Measurements from ENCODE around the gene ACBD4. TPM values are rescaled to one million over a fixed set of nuclear protein-coding genes. Genes with fewer than 3 reads are reported as not detected.

ACBD4 gene
- total and polyA plus RNA-seq, 2 of the 13 experiments (the other 11 are each of a cell fraction or from before 2014, with no cell fraction given), result 16.1 to 26.9 TPM

- TF ChIP-seq IRF9 (CRISPR knock-in tag; IDR thresholded peaks at IDR 0.05; ENCODE audit: borderline replicate concordance), result peak; percentile 75
- TF ChIP-seq POGK (CRISPR knock-in tag; conservative IDR thresholded peaks at IDR 0.05), result no peak; the same call in 1 of the 2 replicates
- TF ChIP-seq SUZ12 (IDR thresholded peaks at IDR 0.05; ENCODE audit: low read depth, low read length), result no peak
- TF ChIP-seq SP1 (IDR thresholded peaks at IDR 0.05), result no peak
- TF ChIP-seq SP1 (CRISPR knock-in tag; IDR thresholded peaks at IDR 0.05), result no peak
- no peak for TF ChIP-seq ZNF737 (CRISPR knock-in tag; IDR thresholded peaks at IDR 0.05; ENCODE audit: borderline replicate concordance)
- no peak for TF ChIP-seq ZBTB25 (CRISPR knock-in tag; IDR thresholded peaks at IDR 0.05)
- TF ChIP-seq, protein P1, sequence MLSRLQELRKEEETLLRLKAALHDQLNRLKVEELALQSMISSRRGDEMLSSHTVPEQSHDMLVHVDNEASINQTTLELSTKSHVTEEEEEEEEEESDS (CRISPR knock-in tag; IDR thresholded peaks at IDR 0.05; ENCODE audit: borderline replicate concordance), result no peak
- TF ChIP-seq ZNF709 (CRISPR knock-in tag; IDR thresholded peaks at IDR 0.05), result peak; percentile 92
- TF ChIP-seq ZFX (CRISPR knock-in tag; IDR thresholded peaks at IDR 0.05; ENCODE audit: low read depth), result no peak; the same call in 1 of the 2 replicates
- TF ChIP-seq ZNF292 (CRISPR knock-in tag; IDR thresholded peaks at IDR 0.05; ENCODE audit: borderline replicate concordance, low read depth), result peak; percentile 74
These were observed 25.2 kb downstream of the ACBD4 start (continued) for GRCh38 chr17:45160447-45161287.
